HEK293T (cell line): ENCODE measurements around the gene FAM227A.
A peak's percentile ranks its signal among the peaks of the same experiment; 100 is the strongest.
"Not testable (repeated sequence)": the region's sequence is repeated elsewhere in the genome, so short reads cannot be mapped to it uniquely, and the experiment has no call there.

Experiments used
- CTCF ChIA-PET: fragments of 350-600 bp; formaldehyde crosslinking; extraction: SDS; loops from one replicate; lab custom pipeline; 2021; ENCODE audit warnings: antibody characterized with exemption, inconsistent platforms; lab: Yijun Ruan, JAX
- POLR2A ChIA-PET: fragments of 350-600 bp; formaldehyde crosslinking; extraction: SDS; loops from one replicate; lab custom pipeline; 2020; ENCODE audit warnings: antibody characterized with exemption, inconsistent platforms; lab: Yijun Ruan, JAX
- DNase-seq: peaks from one replicate; pipeline ENCODE4 v3.0.0; 2012; ENCODE audit warnings: mixed read lengths; ENCODE audit errors: extremely low spot score
- ARNT ChIP-seq: fragments of 450-650 bp; IDR thresholded peaks from 2 replicates; pipeline ENCODE4 v1.6.1; 2017; ENCODE audit warnings: mild to moderate bottlenecking
- BHLHE40 ChIP-seq: fragments of 450-650 bp; IDR thresholded peaks from 2 replicates; pipeline ENCODE4 v1.6.1; 2016; ENCODE audit warnings: mild to moderate bottlenecking, moderate library complexity, borderline replicate concordance
- CTBP1 ChIP-seq: fragments of 450-650 bp; IDR thresholded peaks from 2 replicates; pipeline ENCODE4 v1.6.1; 2016; ENCODE audit warnings: borderline replicate concordance
- ELF4 ChIP-seq: fragments of 450-650 bp; IDR thresholded peaks from 2 replicates; pipeline ENCODE4 v1.6.1; 2017; ENCODE audit warnings: antibody characterized with exemption
- FOXA1 ChIP-seq: fragments of 450-650 bp; IDR thresholded peaks from 2 replicates; pipeline ENCODE4 v1.6.1; 2016; ENCODE audit warnings: mild to moderate bottlenecking
- FOXK2 ChIP-seq: fragments of 450-650 bp; IDR thresholded peaks from 2 replicates; pipeline ENCODE4 v1.6.1; 2016; ENCODE audit warnings: mild to moderate bottlenecking
- FOXM1 ChIP-seq: fragments of 450-650 bp; IDR thresholded peaks from 2 replicates; pipeline ENCODE4 v1.6.1; 2017; ENCODE audit warnings: mild to moderate bottlenecking, borderline replicate concordance
- HDGF ChIP-seq: fragments of 450-650 bp; IDR thresholded peaks from 2 replicates; pipeline ENCODE4 v1.6.1; 2017; ENCODE audit warnings: antibody characterized with exemption, borderline replicate concordance
- L3MBTL2 ChIP-seq: fragments of 450-650 bp; conservative IDR thresholded peaks from 2 replicates; pipeline ENCODE4 v1.6.1; 2016; ENCODE audit warnings: mild to moderate bottlenecking
- LEF1 ChIP-seq: fragments of 450-650 bp; IDR thresholded peaks from 2 replicates; pipeline ENCODE4 v1.6.1; 2017; ENCODE audit warnings: mild to moderate bottlenecking, borderline replicate concordance
- NFRKB ChIP-seq: fragments of 450-650 bp; IDR thresholded peaks from 2 replicates; pipeline ENCODE4 v1.6.1; 2016; ENCODE audit warnings: mild to moderate bottlenecking, moderate library complexity
- SP1 ChIP-seq: fragments of 450-650 bp; IDR thresholded peaks from 2 replicates; pipeline ENCODE4 v1.6.1; 2017
- SUZ12 ChIP-seq: fragments of 450-650 bp; IDR thresholded peaks from 2 replicates; pipeline ENCODE4 v1.6.1; 2016; ENCODE audit warnings: mild to moderate bottlenecking
- TARDBP ChIP-seq: fragments of 450-650 bp; IDR thresholded peaks from 2 replicates; pipeline ENCODE4 v1.6.1; 2016
- ZNF384 ChIP-seq: fragments of 450-650 bp; IDR thresholded peaks from 2 replicates; pipeline ENCODE4 v1.6.1; 2016
- TF ChIP-seq, protein P1 (sequence below): fragments of 450-650 bp; IDR thresholded peaks from 2 replicates; pipeline ENCODE4 v1.6.1; 2016

FAM227A gene

DNA sequence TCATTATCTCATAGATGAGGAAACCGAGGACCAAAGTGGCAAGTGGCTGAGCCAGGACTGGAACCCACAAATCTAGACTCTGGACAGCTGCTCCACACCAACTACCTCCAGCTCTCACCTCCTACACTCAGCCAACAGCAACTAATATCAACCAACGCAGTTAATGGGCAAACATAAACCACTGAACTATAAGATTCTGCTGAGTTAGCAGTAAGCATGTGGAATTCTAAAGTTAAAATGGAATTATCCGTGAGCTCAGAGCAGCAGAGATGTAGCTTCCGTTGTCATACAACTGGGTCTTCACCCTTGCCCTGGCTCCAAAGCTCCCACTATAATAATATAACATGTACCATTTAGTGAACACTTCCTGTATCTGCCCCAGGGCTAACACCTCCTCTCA, 27.1 kb downstream of the FAM227A start:
- no peak for DNase-seq
- CTCF ChIA-PET = no interaction called here
- TF ChIP-seq FOXA1 = no peak
- TF ChIP-seq CTBP1 = no peak
- TF ChIP-seq ELF4 = no peak
- no peak for TF ChIP-seq ZNF384
- no peak for TF ChIP-seq FOXM1
- POLR2A ChIA-PET = no interaction called here

DNA sequence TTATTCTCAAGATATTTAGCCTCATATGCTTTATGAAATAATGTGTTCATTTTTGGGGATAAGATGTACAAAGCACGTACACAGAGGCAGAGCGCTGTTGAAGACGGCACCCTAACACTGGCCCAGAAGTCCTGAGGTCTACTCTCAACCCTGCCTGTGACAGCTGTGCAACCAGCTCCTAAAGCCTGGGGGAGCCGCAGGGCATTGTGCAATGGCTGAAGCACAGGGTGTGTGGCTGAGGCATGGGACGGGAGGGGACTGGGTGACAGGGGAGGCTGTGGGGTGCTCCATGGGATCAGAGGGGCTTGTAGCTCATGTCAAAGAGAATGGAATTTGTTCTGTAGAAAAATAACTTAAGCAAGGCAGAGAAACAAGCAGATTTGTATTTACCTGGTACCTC, 27.7 kb downstream of the FAM227A start:
- TF ChIP-seq ARNT (no peak), FOXK2 (no peak), NFRKB (no peak), FOXM1 (no peak), CTBP1 (no peak), SUZ12 (no peak)
- ChIA-PET CTCF (no interaction called here), POLR2A (no interaction called here)
- DNase-seq = no peak

DNA sequence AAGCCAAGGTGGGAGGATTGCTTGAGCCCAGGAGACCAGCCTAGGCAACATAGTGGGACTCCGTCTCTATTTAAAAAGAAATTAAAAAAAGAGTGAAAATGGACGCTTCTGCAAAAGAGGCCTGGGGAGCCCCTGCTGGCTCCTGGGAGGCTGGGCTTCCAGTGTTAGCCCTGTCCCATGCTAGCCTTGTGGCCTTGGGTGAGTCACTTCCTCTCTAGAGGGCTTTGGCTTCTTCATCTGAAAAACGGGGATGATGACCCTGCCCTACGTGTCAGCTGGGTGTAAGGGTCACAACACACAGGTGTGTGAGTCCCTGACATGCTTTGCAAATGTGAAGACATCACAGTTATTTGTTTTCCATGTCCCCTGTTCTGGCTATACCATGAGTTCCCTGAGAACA, 32.8 kb downstream of the FAM227A start:
- ChIA-PET POLR2A (no interaction called here), CTCF (no interaction called here)

DNA sequence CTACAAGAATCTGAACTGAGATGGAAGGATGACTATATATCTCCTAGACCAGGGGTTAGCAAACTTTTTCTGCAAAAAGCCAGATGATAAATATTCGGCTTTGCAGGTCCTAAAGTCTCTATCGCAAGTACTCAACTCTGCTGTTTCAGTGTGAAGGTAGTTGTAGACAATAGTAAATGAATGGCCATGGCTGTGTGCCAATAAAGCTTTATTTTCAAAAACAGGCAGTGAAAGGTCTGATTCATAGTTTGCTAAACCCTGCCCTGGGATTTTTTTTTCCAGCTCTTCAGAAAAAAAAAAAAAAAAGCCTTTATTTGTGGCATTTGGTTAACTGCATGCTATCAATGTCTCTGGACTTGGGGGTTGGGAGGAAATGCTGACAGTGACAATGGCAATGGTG, 37.5 kb downstream of the FAM227A start:
- CTCF ChIA-PET = no interaction called here
- no peak for DNase-seq
- TF ChIP-seq BHLHE40 (no peak), SUZ12 (no peak)
- POLR2A ChIA-PET = no interaction called here

More for the DNA sequence above, 32.8 kb downstream of the FAM227A start:
- DNase-seq = no peak
- TF ChIP-seq TARDBP = no peak
- TF ChIP-seq, protein P1, sequence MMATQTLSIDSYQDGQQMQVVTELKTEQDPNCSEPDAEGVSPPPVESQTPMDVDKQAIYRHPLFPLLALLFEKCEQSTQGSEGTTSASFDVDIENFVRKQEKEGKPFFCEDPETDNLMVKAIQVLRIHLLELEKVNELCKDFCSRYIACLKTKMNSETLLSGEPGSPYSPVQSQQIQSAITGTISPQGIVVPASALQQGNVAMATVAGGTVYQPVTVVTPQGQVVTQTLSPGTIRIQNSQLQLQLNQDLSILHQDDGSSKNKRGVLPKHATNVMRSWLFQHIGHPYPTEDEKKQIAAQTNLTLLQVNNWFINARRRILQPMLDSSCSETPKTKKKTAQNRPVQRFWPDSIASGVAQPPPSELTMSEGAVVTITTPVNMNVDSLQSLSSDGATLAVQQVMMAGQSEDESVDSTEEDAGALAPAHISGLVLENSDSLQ = no peak
- no peak for TF ChIP-seq LEF1
- no peak for TF ChIP-seq ARNT
- TF ChIP-seq L3MBTL2 = no peak
- no peak for TF ChIP-seq FOXM1
- TF ChIP-seq ELF4 = no peak
- TF ChIP-seq FOXA1 = no peak
- no peak for TF ChIP-seq SP1
- TF ChIP-seq ZNF384 = no peak
- TF ChIP-seq SUZ12 = no peak
- no peak for TF ChIP-seq CTBP1
- no peak for TF ChIP-seq FOXK2
- TF ChIP-seq NFRKB = no peak
- TF ChIP-seq BHLHE40 = no peak
- TF ChIP-seq HDGF = no peak

DNA sequence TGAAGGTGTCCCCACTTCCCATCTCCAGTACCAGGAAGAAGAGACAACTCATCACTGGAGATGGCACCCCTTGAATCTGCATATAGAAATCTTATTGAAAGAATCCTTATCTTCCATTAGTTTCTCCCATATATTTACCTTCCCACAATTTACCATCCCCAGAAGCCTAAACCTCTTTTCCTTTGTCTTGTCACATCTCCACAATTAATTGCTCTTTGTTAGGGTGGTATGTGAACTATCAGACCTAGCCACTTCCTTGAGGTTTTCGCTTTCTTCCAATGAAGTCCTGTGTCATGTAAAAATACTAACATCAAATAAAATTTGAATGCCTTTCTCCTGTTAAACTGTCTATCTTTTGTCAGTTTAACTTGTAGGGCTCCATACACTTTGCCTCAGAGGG, 37.9 kb downstream of the FAM227A start:
- TF ChIP-seq SP1 (no peak), ELF4 (no peak), FOXM1 (no peak), FOXK2 (no peak), TARDBP (no peak), ZNF384 (no peak), SUZ12 (no peak)
- TF ChIP-seq, protein P1 = no peak
- POLR2A ChIA-PET = no interaction called here
- CTCF ChIA-PET = no interaction called here
- DNase-seq = no peak

DNA sequence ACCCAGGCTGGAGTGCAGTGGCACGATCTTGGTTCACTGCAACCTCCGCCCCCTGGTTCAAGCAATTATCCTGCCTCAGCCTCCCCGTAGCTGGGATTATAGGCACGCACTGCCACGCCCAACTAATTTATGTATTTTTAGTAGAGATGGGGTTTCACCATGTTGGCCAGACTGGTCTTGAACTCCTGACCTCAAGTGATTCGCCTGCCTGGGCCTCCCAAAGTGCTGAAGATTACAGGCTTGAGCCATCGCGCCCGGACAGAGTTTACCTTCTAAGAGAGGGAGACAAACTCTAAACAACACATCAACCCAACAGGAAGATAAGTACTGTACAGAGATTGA, 41.2 kb downstream of the FAM227A start:
- CTCF ChIA-PET, DNase-seq, POLR2A ChIA-PET: not testable (repeated sequence)
- 0 out of 2 replicates have a peak, but pooled peaks have one; percentile 2 for TF ChIP-seq ARNT

DNA sequence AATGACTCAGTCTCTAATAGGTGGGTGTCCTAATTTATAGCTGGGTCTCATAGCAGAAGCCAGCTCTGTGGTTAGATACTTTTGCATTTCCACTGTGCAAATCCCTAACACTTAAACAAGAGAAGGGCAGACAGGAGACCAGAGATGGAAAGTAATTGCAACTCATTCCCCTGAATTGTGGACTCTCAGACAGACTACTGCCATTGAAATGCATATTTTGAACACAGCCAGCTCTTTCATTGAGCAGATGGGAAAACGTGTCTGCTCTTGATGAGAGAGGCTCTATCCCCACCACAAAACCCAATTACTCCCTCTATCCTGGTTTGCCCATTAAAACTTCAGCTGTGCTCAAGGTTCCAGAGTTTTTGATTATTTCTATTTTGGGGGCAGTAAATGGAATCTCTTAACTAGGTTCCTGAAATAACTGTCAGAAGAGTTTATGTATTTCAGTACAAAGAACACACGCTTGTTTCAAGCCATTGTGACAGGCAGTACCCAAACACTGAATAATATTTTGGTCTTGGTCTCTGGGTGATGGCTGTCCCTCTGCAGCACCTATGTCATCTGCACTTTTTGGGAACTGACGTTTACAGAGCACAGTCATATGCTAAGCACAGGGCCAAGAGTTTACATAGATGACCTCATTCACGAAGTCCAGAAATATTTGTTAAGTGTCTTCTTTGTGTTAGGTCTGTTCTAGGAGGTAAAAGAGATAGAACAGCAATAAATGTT, 41.7 kb downstream of the FAM227A start:
- ChIA-PET CTCF (no interaction called here), POLR2A (interaction anchor here (1.9 kb wide), 1 partner anchor 67 kb away, joined by 7 read pairs; the partner anchor contains the start of gene TOMM22)
- no peak for TF ChIP-seq ZNF384
- TF ChIP-seq ELF4 = no peak
- TF ChIP-seq TARDBP = no peak
- no peak for TF ChIP-seq FOXA1
- no peak for TF ChIP-seq FOXK2
- no peak for TF ChIP-seq BHLHE40
- TF ChIP-seq L3MBTL2 = no peak
- TF ChIP-seq, protein P1 = no peak
- TF ChIP-seq NFRKB = no peak
- TF ChIP-seq HDGF = no peak
- no peak for TF ChIP-seq LEF1
- no peak for TF ChIP-seq ARNT
- TF ChIP-seq SUZ12 = no peak
- TF ChIP-seq CTBP1 = no peak
- TF ChIP-seq FOXM1 = no peak
- TF ChIP-seq SP1 = no peak
- DNase-seq = no peak
